Activated naive CD4-positive, alpha-beta T cell treated with anti-CD3 and anti-CD28 coated beads, Interleukin-2, amount 50 U/mL, for 72 hours (primary cell): Measurements from ENCODE around the gene MRPL46. TPM values are rescaled to one million over a fixed set of nuclear protein-coding genes. Genes with fewer than 3 reads are reported as not detected.

Experiments
- ATAC-seq, 2 donors: fragments of 150-1000 bp; cut with Tn5 transposase; 2 replicates each; pipeline ENCODE4 v1.10.0; 2021; ENCODE audit warnings: mild to moderate bottlenecking in 2 of 2, moderate library complexity in 2 of 2
- DNase-seq, 2 donors: peaks; one replicate each; pipeline ENCODE4 v3.0.0; 2021 to 2022; ENCODE audit warnings: low spot score in 2 of 2
- H3K27ac Mint-ChIP-seq, 2 donors: one replicate each; pipeline ENCODE4 v1.8.0; 2022; ENCODE audit warnings: mild to moderate bottlenecking in 2 of 2, mixed read lengths in 2 of 2
- H3K36me3 Mint-ChIP-seq, 2 donors: one replicate each; pipeline ENCODE4 v1.8.0; 2022; ENCODE audit warnings: mixed read lengths in 2 of 2
- H3K9me3 Mint-ChIP-seq, 2 donors: one replicate each; pipeline ENCODE4 v1.8.0; 2022; ENCODE audit warnings: mixed read lengths in 2 of 2
- total RNA-seq, 2 donors: library from RNA; stranded (reverse); gene quantifications; one replicate each; pipeline ENCODE4 v1.2.3, GENCODE V29; 2022

MRPL46 gene
- total RNA-seq, 2 donors from 2014 or later, result 24.1 to 36.0 TPM

DNA sequence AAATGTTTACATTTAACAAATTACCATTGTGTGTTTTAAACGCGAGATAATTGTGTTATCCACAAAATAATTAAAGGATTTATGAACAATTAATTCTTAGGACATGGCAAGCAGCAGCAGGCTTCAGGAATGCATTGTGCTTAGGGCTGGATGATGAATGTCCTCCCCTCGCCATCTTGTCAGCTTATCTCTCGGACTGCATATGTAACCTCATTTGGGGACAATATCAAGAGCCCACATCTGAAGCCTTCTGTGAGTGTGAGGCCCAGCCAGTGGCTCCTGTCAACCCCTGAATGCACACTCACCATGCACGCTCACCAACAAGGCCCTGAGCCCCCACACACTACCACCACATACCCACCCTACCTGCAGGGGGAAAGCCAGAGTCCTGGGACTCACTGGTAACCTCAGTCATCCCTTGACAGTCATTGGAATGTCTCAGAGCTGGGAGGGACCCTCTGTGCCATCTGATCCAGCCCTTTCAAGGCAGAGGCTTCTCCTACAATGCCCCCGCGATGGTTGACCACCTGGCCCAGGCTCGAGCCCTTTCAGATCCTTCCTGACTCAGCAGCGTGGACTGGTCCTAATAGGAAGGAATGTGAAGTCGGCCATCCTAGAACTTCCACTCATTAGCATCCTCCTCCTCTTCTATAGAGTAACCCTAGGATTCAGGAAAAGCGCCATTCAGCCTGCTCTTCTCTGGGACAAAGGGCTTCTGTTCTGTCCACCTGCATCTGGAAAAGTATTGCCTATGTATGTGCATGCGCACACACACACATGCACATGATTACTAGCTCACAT is 38.2 kb downstream of the MRPL46 start:
- DNase-seq (no peak), ATAC-seq (no peak)
- Mint-ChIP-seq H3K36me3 (no peaks in the 10 kb centered on the region), H3K9me3 (no peaks in the 10 kb centered on the region), H3K27ac (no peak overlapping the region)

DNA sequence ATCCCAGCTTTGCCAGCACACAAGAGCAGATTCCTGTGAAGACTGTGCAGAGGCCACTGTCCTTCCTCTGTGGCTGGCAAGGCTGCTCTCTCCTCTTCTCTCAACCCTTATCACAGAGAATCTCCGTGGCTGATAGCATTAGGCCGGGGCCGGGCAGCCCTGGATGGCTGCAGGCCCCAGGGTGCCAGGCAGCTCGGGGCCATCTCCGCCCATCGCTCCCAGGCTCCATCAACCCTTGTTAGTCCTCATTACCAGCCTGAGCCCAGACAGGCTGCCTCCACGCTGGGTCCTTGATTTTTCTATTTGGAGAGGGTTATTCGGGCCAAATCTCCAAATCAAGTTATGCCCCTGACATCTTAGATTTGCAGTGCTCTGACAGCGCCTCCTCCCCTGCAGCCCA is 39.1 kb downstream of the MRPL46 start:
- DNase-seq, result no peak
- Mint-ChIP-seq H3K9me3 (no peaks in the 10 kb centered on the region), H3K27ac (no peak overlapping the region), H3K36me3 (no peaks in the 10 kb centered on the region)
- ATAC-seq, result no peak

DNA sequence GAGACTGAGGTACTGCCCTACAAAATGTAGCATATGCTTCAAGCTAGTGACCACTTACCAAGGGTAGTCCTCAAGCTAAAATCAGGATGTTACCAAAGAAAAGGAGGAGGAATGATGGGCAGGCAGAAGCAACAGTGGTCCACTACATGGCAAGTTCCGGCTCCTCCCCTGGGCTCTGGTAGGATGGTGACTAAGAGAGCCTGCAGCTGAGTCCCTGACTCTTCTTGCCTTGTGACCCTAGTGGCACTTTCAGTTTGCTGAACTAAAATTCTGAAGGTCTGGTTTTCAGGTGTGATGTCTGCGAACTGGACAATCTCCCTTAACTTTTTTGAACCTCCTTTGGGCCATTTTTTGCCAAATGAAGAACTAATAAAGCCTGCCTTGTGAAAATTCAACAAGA is 40.9 kb downstream of the MRPL46 start:
- ATAC-seq, result no peak
- Mint-ChIP-seq H3K9me3 (no peaks in the 10 kb centered on the region), H3K27ac (no peak overlapping the region), H3K36me3 (no peaks in the 10 kb centered on the region)
- no peak for DNase-seq

DNA sequence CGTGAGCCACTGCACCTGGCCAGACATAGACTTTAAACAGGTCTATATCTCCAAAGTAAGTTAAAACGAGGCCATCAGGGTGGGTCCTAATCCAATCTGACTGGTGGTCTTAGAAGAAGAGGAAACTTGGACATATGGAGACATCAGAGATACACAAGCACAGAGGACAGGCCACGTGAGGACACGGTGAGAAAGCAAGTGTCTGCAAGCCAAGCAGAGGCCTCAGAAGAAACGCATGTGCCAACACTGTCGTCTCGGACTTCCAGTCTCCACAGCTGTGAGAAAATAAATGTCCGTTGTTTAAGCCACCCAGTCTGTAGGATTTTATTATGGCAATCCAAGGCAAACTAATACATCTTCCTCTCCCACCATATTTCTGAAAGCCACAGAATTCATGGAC is 43.9 kb downstream of the MRPL46 start:
- no peak for ATAC-seq
- Mint-ChIP-seq H3K9me3 (peaks cover 3 to 5% of the 10 kb centered on the region in 2 donors), H3K36me3 (peaks cover 0 to 5% of the 10 kb centered on the region in 2 donors), H3K27ac (no peak overlapping the region)
- DNase-seq, result no peak

DNA sequence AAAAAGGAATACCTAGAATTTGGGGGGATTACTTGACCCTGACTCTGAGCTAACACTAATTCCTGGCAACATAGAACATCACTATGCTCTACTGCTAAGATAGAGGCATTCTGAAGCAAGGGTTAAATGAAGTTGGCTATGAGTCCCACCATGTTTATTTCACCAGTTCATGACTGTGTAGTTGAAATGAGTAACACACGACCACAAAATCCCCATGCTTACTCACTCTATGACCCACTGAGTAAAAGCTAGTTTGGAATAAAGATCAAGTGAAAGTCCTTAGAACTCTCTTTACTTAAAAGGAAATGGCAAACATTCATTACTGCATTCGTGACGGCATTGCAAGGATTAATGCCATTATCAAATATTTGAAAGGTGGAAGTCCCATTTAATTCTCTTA is 47.4 kb downstream of the MRPL46 start:
- peak in 1 of 2 donors; percentile 17 for DNase-seq
- H3K27ac Mint-ChIP-seq, result no peak overlapping the region
- peak; percentile 98 to 100 for ATAC-seq
- H3K9me3 Mint-ChIP-seq, result peaks cover 3 to 5% of the 10 kb centered on the region in 2 donors
- peaks cover 0 to 10% of the 10 kb centered on the region in 2 donors for H3K36me3 Mint-ChIP-seq

Other genes with a start within 250 kb of the MRPL46 start
- gene NTRK3, start 210.6 kb downstream of the MRPL46 start, total RNA-seq, result 1 to 10 TPM in 1 of 2 donors, under 1 TPM in 1; 0.71 to 4.0 TPM
- gene MRPS11, start 320 bp upstream of the MRPL46 start, total RNA-seq, result 10 to 100 TPM; 61.0 to 61.3 TPM
- 1 to 10 TPM; 1.3 to 4.0 TPM for gene DET1, start 79.3 kb upstream of the MRPL46 start, total RNA-seq
- 100 to 1,000 TPM in 1 of 2 donors, 10 to 100 TPM in 1; 24.2 to 122 TPM for gene AEN, start 154.0 kb upstream of the MRPL46 start, total RNA-seq
- 100 to 1,000 TPM in 1 of 2 donors, 10 to 100 TPM in 1; 53.9 to 118 TPM for gene ISG20, start 171.6 kb upstream of the MRPL46 start, total RNA-seq